HepG2 (cell line): Measurements from ENCODE around the gene UPK1A. TPM values are rescaled to one million over a fixed set of nuclear protein-coding genes. Genes with fewer than 3 reads are reported as not detected.
A peak's percentile ranks its signal among the peaks of the same experiment; 100 is the strongest.

Source experiments
- CBX5 ChIP-seq: sonication (generic); formaldehyde crosslinking; IDR thresholded peaks from 2 replicates; pipeline ENCODE4 v1.4.0; 2020; ENCODE audit warnings: missing genetic modification reagents, borderline replicate concordance
- ELF3 ChIP-seq: IDR thresholded peaks from 2 replicates; pipeline ENCODE4 v1.6.1; 2016; ENCODE audit warnings: missing genetic modification reagents, missing compliant biosample characterization
- ISL2 ChIP-seq: sonication (generic); formaldehyde crosslinking; IDR thresholded peaks from 2 replicates; pipeline ENCODE4 v1.5.0; 2020; ENCODE audit warnings: missing genetic modification reagents
- JDP2 ChIP-seq: sonication (generic); formaldehyde crosslinking; IDR thresholded peaks from 2 replicates; pipeline ENCODE4 v1.8.1; 2022; ENCODE audit warnings: missing genetic modification reagents, borderline replicate concordance
- KLF12 ChIP-seq: sonication (generic); formaldehyde crosslinking; IDR thresholded peaks from 2 replicates; pipeline ENCODE4 v1.4.0; 2020; ENCODE audit warnings: missing genetic modification reagents, borderline replicate concordance
- MAFF ChIP-seq: IDR thresholded peaks from 2 replicates; pipeline ENCODE4 v1.6.1; 2011; ENCODE audit warnings: low read depth, low read length, improper control_type of control experiment
- MED1 ChIP-seq: sonication (generic); formaldehyde crosslinking; IDR thresholded peaks from 2 replicates; pipeline ENCODE4 v1.4.0; 2020; ENCODE audit warnings: missing genetic modification reagents
- NFKB2 ChIP-seq: sonication (generic); formaldehyde crosslinking; IDR thresholded peaks from 2 replicates; pipeline ENCODE4 v1.4.0; 2020; ENCODE audit warnings: missing genetic modification reagents, borderline replicate concordance
- NFYB ChIP-seq: sonication (generic); formaldehyde crosslinking; IDR thresholded peaks from 2 replicates; pipeline ENCODE4 v1.4.0; 2020; ENCODE audit warnings: missing genetic modification reagents
- NONO ChIP-seq, 2 experiments: fragments of 450-650 bp in 1 of 2; sonication (generic) in 1 of 2; formaldehyde crosslinking in 1 of 2; IDR thresholded peaks in 1 of 2; conservative IDR thresholded peaks in 1 of 2; 2 replicates each; pipeline versions ENCODE4 v1.6.1 to v1.8.0; 2017 to 2022; ENCODE audit warnings: mild to moderate bottlenecking in 1 of 2, missing genetic modification reagents in 1 of 2, moderate library complexity in 1 of 2
- SIN3B ChIP-seq: fragments of 150-350 bp; IDR thresholded peaks from 2 replicates; pipeline ENCODE4 v1.6.1; 2014; ENCODE audit warnings: low read length
- SOX6 ChIP-seq, 2 experiments: fragments of 450-650 bp in 1 of 2; sonication (generic) in 1 of 2; formaldehyde crosslinking in 1 of 2; IDR thresholded peaks; 2 replicates each; pipeline versions ENCODE4 v1.4.0 to v1.6.1; 2017 to 2020; ENCODE audit warnings: antibody characterized with exemption in 1 of 2, mild to moderate bottlenecking in 1 of 2, missing genetic modification reagents in 1 of 2
- TARDBP ChIP-seq: sonication (generic); formaldehyde crosslinking; IDR thresholded peaks from 2 replicates; pipeline ENCODE4 v1.8.0; 2022; ENCODE audit warnings: mild to moderate bottlenecking, missing genetic modification reagents
- XRCC5 ChIP-seq: fragments of 200-400 bp; formaldehyde crosslinking; optimal IDR thresholded peaks from 2 replicates; pipeline ENCODE3; 2017; ENCODE audit warnings: mild to moderate bottlenecking, low read length
- ZNF331 ChIP-seq: sonication (generic); formaldehyde crosslinking; IDR thresholded peaks from 2 replicates; pipeline ENCODE4 v1.4.0; 2020; ENCODE audit warnings: missing genetic modification reagents
- ZNF556 ChIP-seq: sonication (generic); formaldehyde crosslinking; IDR thresholded peaks from 2 replicates; pipeline ENCODE4 v1.4.0; 2020; ENCODE audit warnings: mild to moderate bottlenecking, missing genetic modification reagents, borderline replicate concordance
- ZNF678 ChIP-seq: sonication (generic); formaldehyde crosslinking; IDR thresholded peaks from 2 replicates; pipeline ENCODE4 v1.4.0; 2020; ENCODE audit warnings: mild to moderate bottlenecking, missing genetic modification reagents
- ZNF768 ChIP-seq: sonication (generic); formaldehyde crosslinking; IDR thresholded peaks from 2 replicates; pipeline ENCODE4 v1.4.0; 2020; ENCODE audit warnings: missing genetic modification reagents
- polyA plus RNA-seq, 8 experiments: library from polyadenylated mRNA; depleted of rRNA in 3 of 8; stranded (reverse) in 7 of 8; unstranded in 1 of 8; fragments of >200 nt; fragmentation: Illumina TruSeq in 4 of 8; extraction: Trizol in 4 of 8; gene quantifications; 2 replicates each; pipeline versions ENCODE4 v1.2.1 to v1.2.3, GENCODE V29; 2011 to 2016; ENCODE audit warnings: low read depth in 4 of 8, missing spikeins in 1 of 8, mixed read lengths in 1 of 8; ENCODE audit not compliant: insufficient read depth in 1 of 8
- total RNA-seq, 5 experiments: library from RNA; depleted of rRNA; stranded (reverse); fragments of >200 nt; fragmentation: Illumina TruSeq; extraction: Trizol; gene quantifications; 2 replicates each; pipeline ENCODE4 v1.2.3, GENCODE V29; 2016; ENCODE audit warnings: low read depth in 1 of 5
- TF ChIP-seq, protein P1 (sequence below): sonication (generic); formaldehyde crosslinking; IDR thresholded peaks from 2 replicates; pipeline ENCODE4 v1.4.0; 2020; ENCODE audit warnings: missing genetic modification reagents
- TF ChIP-seq, protein P2 (sequence below): IDR thresholded peaks from 2 replicates; pipeline ENCODE4 v1.6.1; 2016
- TF ChIP-seq, protein P3 (sequence below): sonication (generic); formaldehyde crosslinking; IDR thresholded peaks from 2 replicates; pipeline ENCODE4 v1.8.1; 2023; ENCODE audit warnings: mild to moderate bottlenecking, missing genetic modification reagents
- TF ChIP-seq, protein P4 (sequence below): sonication (generic); formaldehyde crosslinking; IDR thresholded peaks from 2 replicates; pipeline ENCODE4 v1.5.0; 2020; ENCODE audit warnings: mild to moderate bottlenecking, missing genetic modification reagents
- TF ChIP-seq, protein P5 (sequence below): sonication (generic); formaldehyde crosslinking; IDR thresholded peaks from 2 replicates; pipeline ENCODE4 v1.4.0; 2020; ENCODE audit warnings: missing genetic modification reagents

UPK1A gene
- total and polyA plus RNA-seq, 2 of the 13 experiments (the other 11 are each of a cell fraction or from before 2014, with no cell fraction given) = 2.9 TPM; not detected in 1

DNA sequence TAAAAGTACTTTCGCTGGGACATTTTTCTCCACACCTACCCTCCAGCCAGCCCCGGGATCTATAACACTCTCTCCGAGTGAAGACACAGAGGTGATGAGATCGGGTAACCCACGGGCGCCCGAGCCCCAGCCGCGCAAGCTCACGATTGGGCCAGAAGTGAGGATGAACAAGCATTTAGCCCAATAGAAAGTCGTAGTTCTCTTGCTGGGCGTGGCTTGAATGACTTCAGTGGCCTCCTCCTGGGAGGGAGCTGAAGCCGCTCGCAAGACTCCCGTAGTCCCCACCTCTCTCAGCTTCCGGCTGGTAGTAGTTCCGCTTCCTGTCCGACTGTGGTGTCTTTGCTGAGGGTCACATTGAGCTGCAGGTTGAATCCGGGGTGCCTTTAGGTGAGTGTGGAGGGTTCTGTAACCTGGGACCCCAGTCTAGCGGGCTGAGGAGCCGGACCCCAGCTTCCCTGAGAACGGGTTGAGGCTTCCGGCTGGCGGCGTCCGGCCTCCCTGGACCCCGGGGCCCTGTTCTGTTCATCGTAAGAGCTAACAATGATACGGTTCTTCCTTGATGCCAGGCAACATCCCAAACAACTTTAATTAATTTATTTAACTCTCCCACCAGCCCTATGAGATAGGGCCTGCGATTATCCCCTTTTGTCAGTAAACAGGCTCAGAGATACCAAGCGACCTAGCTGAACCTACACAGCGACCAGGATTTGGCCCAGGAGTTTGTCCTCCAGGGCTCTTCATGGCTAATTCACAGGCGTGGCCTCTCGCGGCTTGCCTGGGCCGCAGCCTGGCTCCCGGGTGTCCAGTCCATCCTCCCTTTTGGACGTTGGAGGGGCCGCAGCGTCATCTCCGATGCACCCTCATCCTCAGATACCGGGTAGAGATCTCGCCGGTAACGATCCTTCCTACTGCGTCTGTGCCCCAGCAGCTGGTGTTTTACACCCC is 18.0 kb upstream of the UPK1A start, which contains the start of gene COX6B1 (continued):
- TF ChIP-seq, protein P1, sequence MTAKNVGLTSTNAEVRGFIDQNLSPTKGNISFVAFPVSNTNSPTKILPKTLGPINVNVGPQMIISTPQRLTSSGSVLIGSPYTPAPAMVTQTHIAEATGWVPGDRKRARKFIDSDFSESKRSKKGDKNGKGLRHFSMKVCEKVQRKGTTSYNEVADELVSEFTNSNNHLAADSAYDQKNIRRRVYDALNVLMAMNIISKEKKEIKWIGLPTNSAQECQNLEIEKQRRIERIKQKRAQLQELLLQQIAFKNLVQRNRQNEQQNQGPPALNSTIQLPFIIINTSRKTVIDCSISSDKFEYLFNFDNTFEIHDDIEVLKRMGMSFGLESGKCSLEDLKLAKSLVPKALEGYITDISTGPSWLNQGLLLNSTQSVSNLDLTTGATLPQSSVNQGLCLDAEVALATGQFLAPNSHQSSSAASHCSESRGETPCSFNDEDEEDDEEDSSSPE = peak; percentile 54
- TF ChIP-seq NFKB2 (peak; percentile 51; the same call in 1 of the 2 replicates), MAFF (no peak), ZNF768 (CRISPR knock-in tag) (peak; percentile 88), ZNF678 (CRISPR knock-in tag) (0 out of 2 replicates have a peak, but pooled peaks have one; percentile 15), NONO (IDR thresholded peaks at IDR 0.05) (no peak), NONO (CRISPR knock-in tag; conservative IDR thresholded peaks at IDR 0.05) (no peak), NFYB (CRISPR knock-in tag) (peak; percentile 95), KLF12 (CRISPR knock-in tag) (no peak), JDP2 (CRISPR knock-in tag) (no peak), ZNF556 (CRISPR knock-in tag) (no peak; the same call in 1 of the 2 replicates), TARDBP (CRISPR knock-in tag) (peak; percentile 62; the same call in 1 of the 2 replicates), CBX5 (CRISPR knock-in tag) (no peak), XRCC5 (peak; percentile 70), ELF3 (CRISPR knock-in tag) (peak; percentile 94), SOX6 (IDR thresholded peaks at IDR 0.05) (no peak), SOX6 (CRISPR knock-in tag; IDR thresholded peaks at IDR 0.05) (0 out of 2 replicates have a peak, but pooled peaks have one; percentile 21), MED1 (CRISPR knock-in tag) (peak; percentile 39; the same call in 1 of the 2 replicates), ISL2 (CRISPR knock-in tag) (no peak), ZNF331 (CRISPR knock-in tag) (no peak), SIN3B (peak; percentile 28; the same call in 1 of the 2 replicates)
- TF ChIP-seq, protein P2, sequence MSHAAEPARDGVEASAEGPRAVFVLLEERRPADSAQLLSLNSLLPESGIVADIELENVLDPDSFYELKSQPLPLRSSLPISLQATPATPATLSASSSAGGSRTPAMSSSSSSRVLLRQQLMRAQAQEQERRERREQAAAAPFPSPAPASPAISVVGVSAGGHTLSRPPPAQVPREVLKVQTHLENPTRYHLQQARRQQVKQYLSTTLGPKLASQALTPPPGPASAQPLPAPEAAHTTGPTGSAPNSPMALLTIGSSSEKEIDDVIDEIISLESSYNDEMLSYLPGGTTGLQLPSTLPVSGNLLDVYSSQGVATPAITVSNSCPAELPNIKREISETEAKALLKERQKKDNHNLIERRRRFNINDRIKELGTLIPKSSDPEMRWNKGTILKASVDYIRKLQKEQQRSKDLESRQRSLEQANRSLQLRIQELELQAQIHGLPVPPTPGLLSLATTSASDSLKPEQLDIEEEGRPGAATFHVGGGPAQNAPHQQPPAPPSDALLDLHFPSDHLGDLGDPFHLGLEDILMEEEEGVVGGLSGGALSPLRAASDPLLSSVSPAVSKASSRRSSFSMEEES = no peak
- TF ChIP-seq, protein P3, sequence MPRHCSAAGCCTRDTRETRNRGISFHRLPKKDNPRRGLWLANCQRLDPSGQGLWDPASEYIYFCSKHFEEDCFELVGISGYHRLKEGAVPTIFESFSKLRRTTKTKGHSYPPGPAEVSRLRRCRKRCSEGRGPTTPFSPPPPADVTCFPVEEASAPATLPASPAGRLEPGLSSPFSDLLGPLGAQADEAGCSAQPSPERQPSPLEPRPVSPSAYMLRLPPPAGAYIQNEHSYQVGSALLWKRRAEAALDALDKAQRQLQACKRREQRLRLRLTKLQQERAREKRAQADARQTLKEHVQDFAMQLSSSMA (CRISPR knock-in tag) = no peak
- TF ChIP-seq, protein P4, sequence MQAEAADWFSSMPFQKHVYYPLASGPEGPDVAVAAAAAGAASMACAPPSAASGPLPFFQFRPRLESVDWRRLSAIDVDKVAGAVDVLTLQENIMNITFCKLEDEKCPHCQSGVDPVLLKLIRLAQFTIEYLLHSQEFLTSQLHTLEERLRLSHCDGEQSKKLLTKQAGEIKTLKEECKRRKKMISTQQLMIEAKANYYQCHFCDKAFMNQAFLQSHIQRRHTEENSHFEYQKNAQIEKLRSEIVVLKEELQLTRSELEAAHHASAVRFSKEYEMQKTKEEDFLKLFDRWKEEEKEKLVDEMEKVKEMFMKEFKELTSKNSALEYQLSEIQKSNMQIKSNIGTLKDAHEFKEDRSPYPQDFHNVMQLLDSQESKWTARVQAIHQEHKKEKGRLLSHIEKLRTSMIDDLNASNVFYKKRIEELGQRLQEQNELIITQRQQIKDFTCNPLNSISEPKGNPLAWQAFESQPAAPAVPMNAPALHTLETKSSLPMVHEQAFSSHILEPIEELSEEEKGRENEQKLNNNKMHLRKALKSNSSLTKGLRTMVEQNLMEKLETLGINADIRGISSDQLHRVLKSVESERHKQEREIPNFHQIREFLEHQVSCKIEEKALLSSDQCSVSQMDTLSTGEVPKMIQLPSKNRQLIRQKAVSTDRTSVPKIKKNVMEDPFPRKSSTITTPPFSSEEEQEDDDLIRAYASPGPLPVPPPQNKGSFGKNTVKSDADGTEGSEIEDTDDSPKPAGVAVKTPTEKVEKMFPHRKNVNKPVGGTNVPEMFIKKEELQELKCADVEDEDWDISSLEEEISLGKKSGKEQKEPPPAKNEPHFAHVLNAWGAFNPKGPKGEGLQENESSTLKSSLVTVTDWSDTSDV = no peak
- TF ChIP-seq, protein P5, sequence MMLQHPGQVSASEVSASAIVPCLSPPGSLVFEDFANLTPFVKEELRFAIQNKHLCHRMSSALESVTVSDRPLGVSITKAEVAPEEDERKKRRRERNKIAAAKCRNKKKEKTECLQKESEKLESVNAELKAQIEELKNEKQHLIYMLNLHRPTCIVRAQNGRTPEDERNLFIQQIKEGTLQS (CRISPR knock-in tag) = no peak; the same call in 1 of the 2 replicates
